Esophagus muscularis mucosa (tissue), 3 donors: ENCODE data around the gene KLHL29.

Experiments used
- CTCF ChIP-seq, 3 experiments: fragments of 200-600 bp in 2 of 3; fragments of 450-650 bp in 1 of 3; sonication (generic) in 2 of 3; IDR thresholded peaks; one replicate each; pipeline ENCODE4 v1.5.1; 2017 to 2019; ENCODE audit warnings: antibody characterized with exemption in 3 of 3, mild to moderate bottlenecking in 2 of 3, moderate library complexity in 1 of 3
- POLR2AphosphoS5 ChIP-seq, 2 donors: sonication (generic); formaldehyde crosslinking; IDR thresholded peaks; one replicate each; pipeline ENCODE4 v1.6.1; 2017; ENCODE audit warnings: antibody characterized with exemption in 2 of 2

- TF ChIP-seq CTCF (IDR thresholded peaks at IDR 0.05) = no peak
- no peak for TF ChIP-seq POLR2AphosphoS5 (IDR thresholded peaks at IDR 0.05)
These were observed 8.0 kb upstream of the KLHL29 start for GRCh38 chr2:23376972-23377371.
